ENCODE measurements around the gene HSPG2.

The HSPG2 gene

GRCh38 chr1:21811875-21812305 lies 125.2 kb downstream of the HSPG2 start, which contains the start of gene LDLRAD2:
LDLRAD2 (plus strand) TSS chr1:21812265; CDS start chr1:21812452, 187 bp downstream.
- no peak within 1 kb of the TSS for H3K4me3 ChIP-seq (ENCODE audit: severe bottlenecking)
- no peak within 1 kb of the TSS for H3K27ac ChIP-seq (ENCODE audit: poor library complexity, severe bottlenecking)
- no peak for TF ChIP-seq CTCF (IDR thresholded peaks at IDR 0.05; ENCODE audit: poor library complexity, severe bottlenecking)
- H3K27me3 ChIP-seq (ENCODE audit: insufficient read depth, poor library complexity, severe bottlenecking): no peaks in the 10 kb centered on the region
- ATAC-seq (ENCODE audit: low read depth) (0 out of 3 replicates have a peak, but pooled peaks have one; percentile 15), DNase-seq (ENCODE audit: low spot score) (no peak)
- H3K4me1 ChIP-seq (ENCODE audit: insufficient read depth, poor library complexity, severe bottlenecking): no peaks in the 10 kb centered on the region
- H3K36me3 ChIP-seq (ENCODE audit: low read depth): no peaks in the 10 kb centered on the region
- H3K9me3 ChIP-seq (ENCODE audit: severe bottlenecking): no peaks in the 10 kb centered on the region

GRCh38 chr1:21804536-21804935 lies 132.6 kb downstream of the HSPG2 start:
- DNase-seq (ENCODE audit: low spot score): no peak
- no peaks in the 10 kb centered on the region for H3K36me3 ChIP-seq (ENCODE audit: low read depth)
- peaks cover 7% of the 10 kb centered on the region for H3K4me1 ChIP-seq (ENCODE audit: insufficient read depth, poor library complexity, severe bottlenecking)
- no peak for ATAC-seq (ENCODE audit: low read depth)
- no peaks in the 10 kb centered on the region for H3K9me3 ChIP-seq (ENCODE audit: severe bottlenecking)
- H3K27ac ChIP-seq (ENCODE audit: poor library complexity, severe bottlenecking): no peak overlapping the region
- no peaks in the 10 kb centered on the region for H3K27me3 ChIP-seq (ENCODE audit: insufficient read depth, poor library complexity, severe bottlenecking)
- TF ChIP-seq CTCF (IDR thresholded peaks at IDR 0.05; ENCODE audit: poor library complexity, severe bottlenecking): no peak
- no peak overlapping the region for H3K4me3 ChIP-seq (ENCODE audit: severe bottlenecking)

- H3K9me3 ChIP-seq (ENCODE audit: severe bottlenecking): no peaks in the 10 kb centered on the region
Observed at GRCh38 chr1:21801100-21801499, 136.0 kb downstream of the HSPG2 start.

GRCh38 chr1:21799730-21800129 lies 137.4 kb downstream of the HSPG2 start:
- Histone ChIP-seq H3K4me1 (ENCODE audit: insufficient read depth, poor library complexity, severe bottlenecking) (peaks cover 7% of the 10 kb centered on the region), H3K27me3 (ENCODE audit: insufficient read depth, poor library complexity, severe bottlenecking) (no peaks in the 10 kb centered on the region), H3K9me3 (ENCODE audit: severe bottlenecking) (no peaks in the 10 kb centered on the region), H3K27ac (ENCODE audit: poor library complexity, severe bottlenecking) (no peak overlapping the region), H3K4me3 (ENCODE audit: severe bottlenecking) (no peak overlapping the region), H3K36me3 (ENCODE audit: low read depth) (no peaks in the 10 kb centered on the region)
- no peak for DNase-seq (ENCODE audit: low spot score)
- no peak for ATAC-seq (ENCODE audit: low read depth)
- TF ChIP-seq CTCF (IDR thresholded peaks at IDR 0.05; ENCODE audit: poor library complexity, severe bottlenecking): no peak

More at GRCh38 chr1:21801100-21801499, 136.0 kb downstream of the HSPG2 start:
- Histone ChIP-seq H3K27me3 (ENCODE audit: insufficient read depth, poor library complexity, severe bottlenecking) (no peaks in the 10 kb centered on the region), H3K4me3 (ENCODE audit: severe bottlenecking) (no peak overlapping the region), H3K27ac (ENCODE audit: poor library complexity, severe bottlenecking) (peak overlapping the region; percentile 16), H3K4me1 (ENCODE audit: insufficient read depth, poor library complexity, severe bottlenecking) (peaks cover 7% of the 10 kb centered on the region), H3K36me3 (ENCODE audit: low read depth) (no peaks in the 10 kb centered on the region)
- ATAC-seq (ENCODE audit: low read depth) (peak; percentile 98), DNase-seq (ENCODE audit: low spot score) (no peak)
- TF ChIP-seq CTCF (IDR thresholded peaks at IDR 0.05; ENCODE audit: poor library complexity, severe bottlenecking): no peak

GRCh38 chr1:21795075-21795474 lies 142.0 kb downstream of the HSPG2 start:
- TF ChIP-seq CTCF (IDR thresholded peaks at IDR 0.05; ENCODE audit: poor library complexity, severe bottlenecking): no peak
- no peak for ATAC-seq (ENCODE audit: low read depth)
- no peaks in the 10 kb centered on the region for H3K36me3 ChIP-seq (ENCODE audit: low read depth)

More at GRCh38 chr1:21795075-21795474, 142.0 kb downstream of the HSPG2 start:
- Histone ChIP-seq H3K4me1 (ENCODE audit: insufficient read depth, poor library complexity, severe bottlenecking) (no peaks in the 10 kb centered on the region), H3K4me3 (ENCODE audit: severe bottlenecking) (no peak overlapping the region), H3K9me3 (ENCODE audit: severe bottlenecking) (no peaks in the 10 kb centered on the region), H3K27ac (ENCODE audit: poor library complexity, severe bottlenecking) (no peak overlapping the region), H3K27me3 (ENCODE audit: insufficient read depth, poor library complexity, severe bottlenecking) (no peaks in the 10 kb centered on the region)
- no peak for DNase-seq (ENCODE audit: low spot score)
